Effector memory CD8-positive, alpha-beta T cell (primary cell): ENCODE measurements around the gene SNX1.
A peak's percentile ranks its signal among the peaks of the same experiment; 100 is the strongest.
"Not testable (repeated sequence)": the region's sequence is repeated elsewhere in the genome, so short reads cannot be mapped to it uniquely, and the experiment has no call there.

Source experiments
- ATAC-seq: fragments of 150-1000 bp; cut with Tn5 transposase; replicated peaks from 2 replicates; pipeline ENCODE4 v1.10.0; 2021; ENCODE audit warnings: mild to moderate bottlenecking, moderate library complexity
- DNase-seq, 3 experiments: peaks; one replicate each; pipeline ENCODE4 v3.0.0; 2021
- H3K27ac Mint-ChIP-seq, 2 donors: one replicate each; pipeline ENCODE4 v1.8.0; 2022; ENCODE audit warnings: mild to moderate bottlenecking in 2 of 2, mixed read lengths in 2 of 2, moderate library complexity in 2 of 2
- H3K27me3 Mint-ChIP-seq, 2 donors: one replicate each; pipeline ENCODE4 v1.8.0; 2022; ENCODE audit warnings: mixed read lengths in 2 of 2
- H3K36me3 Mint-ChIP-seq: one replicate; pipeline ENCODE4 v1.8.0; 2022; ENCODE audit warnings: mild to moderate bottlenecking, moderate library complexity, mixed read lengths; ENCODE audit not compliant: insufficient read depth
- H3K4me1 Mint-ChIP-seq, 2 donors: one replicate each; pipeline ENCODE4 v1.8.0; 2022; ENCODE audit warnings: low read depth in 2 of 2, mixed read lengths in 2 of 2
- H3K4me3 Mint-ChIP-seq, 2 donors: one replicate each; pipeline ENCODE4 v1.8.0; 2022; ENCODE audit warnings: mild to moderate bottlenecking in 2 of 2, mixed read lengths in 2 of 2, moderate library complexity in 2 of 2
- H3K9me3 Mint-ChIP-seq, 2 donors: one replicate each; pipeline ENCODE4 v1.8.0; 2022; ENCODE audit warnings: mixed read lengths in 2 of 2

Gene SNX1

GRCh38 chr15:64092864-64093626 is 2.7 kb upstream of the SNX1 start:
- ATAC-seq: peak; percentile 8
- peak overlapping the region; percentile 100 for H3K4me3 Mint-ChIP-seq
- H3K9me3 Mint-ChIP-seq: no peaks in the 10 kb centered on the region
- no peaks in the 10 kb centered on the region for H3K27me3 Mint-ChIP-seq
- peaks cover 18% of the 10 kb centered on the region for H3K36me3 Mint-ChIP-seq
- peaks cover 54 to 79% of the 10 kb centered on the region in 2 donors for H3K4me1 Mint-ChIP-seq
- peak; percentile 26 to 34 (median 27) for DNase-seq
- H3K27ac Mint-ChIP-seq: peak overlapping the region; percentile 99 to 100

- peak; percentile 85 to 87 (median 87) for DNase-seq
- no peaks in the 10 kb centered on the region for H3K27me3 Mint-ChIP-seq
- H3K4me3 Mint-ChIP-seq: peak within 1 kb of the TSS; percentile 100
- ATAC-seq: peak; percentile 70
- no peaks in the 10 kb centered on the region for H3K9me3 Mint-ChIP-seq
- peaks cover 15% of the 10 kb centered on the region for H3K36me3 Mint-ChIP-seq
- H3K4me1 Mint-ChIP-seq: peaks cover 56 to 81% of the 10 kb centered on the region in 2 donors
- peak within 1 kb of the TSS; percentile 99 to 100 for H3K27ac Mint-ChIP-seq
These were observed 2.0 kb upstream of the SNX1 start, which contains the start of gene CIAO2A for GRCh38 chr15:64093627-64094417. Gene CIAO2A, minus strand, starts transcription at chr15:64093838. Its CDS starts 70 bp downstream, at chr15:64093768.

- DNase-seq (no peak), ATAC-seq (no peak)
- peak overlapping the region; percentile 96 to 98 for H3K27ac Mint-ChIP-seq
- peaks cover 52 to 79% of the 10 kb centered on the region in 2 donors for H3K4me1 Mint-ChIP-seq
- peak overlapping the region; percentile 100 for H3K4me3 Mint-ChIP-seq
- H3K9me3 Mint-ChIP-seq: no peaks in the 10 kb centered on the region
- H3K36me3 Mint-ChIP-seq: peaks cover 18% of the 10 kb centered on the region
- no peaks in the 10 kb centered on the region for H3K27me3 Mint-ChIP-seq
These were observed 369 bp upstream of the SNX1 start for GRCh38 chr15:64095431-64095794.

GRCh38 chr15:64096668-64097384 is 1.0 kb downstream of the SNX1 start:
- no peak for DNase-seq
- Mint-ChIP-seq H3K4me3 (peak overlapping the region; percentile 100), H3K9me3 (no peaks in the 10 kb centered on the region), H3K4me1 (peaks cover 51 to 86% of the 10 kb centered on the region in 2 donors), H3K27ac (peak overlapping the region; percentile 96 to 98), H3K27me3 (no peaks in the 10 kb centered on the region), H3K36me3 (peaks cover 15% of the 10 kb centered on the region)
- ATAC-seq: no peak

- peaks cover 13% of the 10 kb centered on the region for H3K36me3 Mint-ChIP-seq
- no peak overlapping the region for H3K4me3 Mint-ChIP-seq
- H3K4me1 Mint-ChIP-seq: peaks cover 35 to 74% of the 10 kb centered on the region in 2 donors
- no peaks in the 10 kb centered on the region for H3K27me3 Mint-ChIP-seq
- no peak for ATAC-seq
- H3K9me3 Mint-ChIP-seq: no peaks in the 10 kb centered on the region
- DNase-seq: no peak
- no peak overlapping the region for H3K27ac Mint-ChIP-seq
These were observed 3.6 kb downstream of the SNX1 start for GRCh38 chr15:64099379-64099778.

- H3K4me3 Mint-ChIP-seq: no peak overlapping the region
- DNase-seq: no peak
- peaks cover 9% of the 10 kb centered on the region for H3K36me3 Mint-ChIP-seq
- no peaks in the 10 kb centered on the region for H3K27me3 Mint-ChIP-seq
- H3K9me3 Mint-ChIP-seq: no peaks in the 10 kb centered on the region
- H3K4me1 Mint-ChIP-seq: peaks cover 22 to 60% of the 10 kb centered on the region in 2 donors
- ATAC-seq: no peak
- no peak overlapping the region for H3K27ac Mint-ChIP-seq
These were observed 5.2 kb downstream of the SNX1 start for GRCh38 chr15:64100958-64101357.

GRCh38 chr15:64102497-64102896 is 6.7 kb downstream of the SNX1 start:
- no peak for ATAC-seq
- peaks cover 12% of the 10 kb centered on the region for H3K36me3 Mint-ChIP-seq
- H3K4me3 Mint-ChIP-seq: no peak overlapping the region
- H3K27ac Mint-ChIP-seq: no peak overlapping the region
- peaks cover 19 to 48% of the 10 kb centered on the region in 2 donors for H3K4me1 Mint-ChIP-seq
- H3K9me3 Mint-ChIP-seq: no peaks in the 10 kb centered on the region
- H3K27me3 Mint-ChIP-seq: no peaks in the 10 kb centered on the region
- DNase-seq: no peak

GRCh38 chr15:64105113-64105704 is 9.4 kb downstream of the SNX1 start:
- Mint-ChIP-seq H3K9me3 (no peaks in the 10 kb centered on the region), H3K27me3 (no peaks in the 10 kb centered on the region), H3K4me1 (peaks cover 23 to 41% of the 10 kb centered on the region in 2 donors), H3K27ac (no peak overlapping the region), H3K4me3 (no peak overlapping the region), H3K36me3 (peaks cover 9% of the 10 kb centered on the region)
- DNase-seq (no peak), ATAC-seq (no peak)

GRCh38 chr15:64107337-64107736 is 11.6 kb downstream of the SNX1 start:
- H3K27ac Mint-ChIP-seq: peak overlapping the region; percentile 3 to 5
- peaks cover 30 to 47% of the 10 kb centered on the region in 2 donors for H3K4me1 Mint-ChIP-seq
- H3K4me3 Mint-ChIP-seq: no peak overlapping the region
- H3K9me3 Mint-ChIP-seq: no peaks in the 10 kb centered on the region
- no peak for ATAC-seq
- no peaks in the 10 kb centered on the region for H3K27me3 Mint-ChIP-seq
- peaks cover 9% of the 10 kb centered on the region for H3K36me3 Mint-ChIP-seq
- no peak for DNase-seq

- H3K27me3 Mint-ChIP-seq, DNase-seq, ATAC-seq, H3K9me3 Mint-ChIP-seq: not testable (repeated sequence)
- Mint-ChIP-seq H3K4me3 (peak overlapping the region in 1 of 2 donors; percentile 7), H3K4me1 (peaks cover 24 to 43% of the 10 kb centered on the region in 2 donors), H3K36me3 (peaks cover 31% of the 10 kb centered on the region), H3K27ac (peak overlapping the region; percentile 5 to 34)
These were observed 14.4 kb downstream of the SNX1 start for GRCh38 chr15:64110108-64110701.

- Mint-ChIP-seq H3K4me3 (peak overlapping the region in 1 of 2 donors; percentile 7), H3K27me3 (no peaks in the 10 kb centered on the region), H3K36me3 (peaks cover 39% of the 10 kb centered on the region), H3K27ac (peak overlapping the region; percentile 5 to 34), H3K4me1 (peaks cover 24 to 43% of the 10 kb centered on the region in 2 donors), H3K9me3 (no peaks in the 10 kb centered on the region)
- ATAC-seq (peak; percentile 79), DNase-seq (no peak)
These were observed 15.3 kb downstream of the SNX1 start for GRCh38 chr15:64110950-64111678.

GRCh38 chr15:64111679-64112050 is 15.9 kb downstream of the SNX1 start:
- Mint-ChIP-seq H3K9me3 (no peaks in the 10 kb centered on the region), H3K4me3 (no peak overlapping the region), H3K36me3 (peaks cover 42% of the 10 kb centered on the region), H3K4me1 (peaks cover 19 to 40% of the 10 kb centered on the region in 2 donors), H3K27me3 (no peaks in the 10 kb centered on the region), H3K27ac (no peak overlapping the region)
- DNase-seq (no peak), ATAC-seq (no peak)
